GOT3 (cell line): ENCODE measurements around the gene RGPD8.

Source experiments
- DNase-seq: peaks from one replicate; lab custom pipeline; 2025; ENCODE audit warnings: mixed read lengths; lab: John Stamatoyannopoulos, UW

RGPD8 gene

DNA sequence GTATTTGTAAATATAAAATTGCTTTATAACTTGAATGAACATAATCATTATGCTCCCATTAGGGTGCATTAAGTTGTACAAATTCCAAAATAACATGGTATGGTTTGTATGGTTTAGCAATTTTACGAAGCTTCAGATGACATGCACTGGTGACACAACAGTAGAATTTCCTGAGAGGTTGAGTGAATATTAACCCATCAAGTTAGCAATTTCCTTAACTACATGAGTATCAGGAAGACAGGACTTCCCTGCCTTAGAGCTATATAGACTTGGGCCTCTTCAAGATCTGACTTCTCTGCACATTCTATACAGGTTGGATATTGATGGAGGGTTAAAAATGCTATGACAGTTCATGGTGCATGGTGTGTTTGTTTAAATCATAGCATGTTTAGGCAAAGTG is 97.8 kb downstream of the RGPD8 start:
- DNase-seq = no peak

DNA sequence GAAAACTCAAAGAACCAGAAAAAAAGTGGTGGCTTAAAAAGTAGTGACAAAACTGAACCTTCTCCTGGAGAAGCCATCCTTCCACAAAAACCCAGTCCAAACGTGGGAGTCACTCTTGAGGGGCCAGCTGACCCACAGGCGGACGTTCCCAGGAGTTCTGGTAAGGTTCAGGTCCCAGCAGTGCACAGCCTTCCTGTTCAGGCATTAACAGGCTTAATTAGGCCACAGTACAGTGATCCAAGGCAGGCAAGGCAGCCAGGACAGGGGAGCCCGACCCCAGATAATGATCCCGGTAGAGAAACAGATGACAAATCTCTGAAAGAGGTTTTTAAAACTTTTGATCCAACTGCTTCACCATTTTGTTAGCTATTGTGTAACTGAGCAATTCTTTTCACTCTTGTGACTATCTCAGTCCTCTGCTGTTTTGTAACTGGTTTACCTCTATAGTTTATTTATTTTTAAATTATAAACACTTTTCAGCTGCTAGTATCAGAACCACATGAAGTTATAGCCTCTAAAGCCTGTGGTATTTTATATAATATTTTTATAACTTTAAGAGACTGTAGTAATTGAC is 101.2 kb downstream of the RGPD8 start:
- no peak for DNase-seq

DNA sequence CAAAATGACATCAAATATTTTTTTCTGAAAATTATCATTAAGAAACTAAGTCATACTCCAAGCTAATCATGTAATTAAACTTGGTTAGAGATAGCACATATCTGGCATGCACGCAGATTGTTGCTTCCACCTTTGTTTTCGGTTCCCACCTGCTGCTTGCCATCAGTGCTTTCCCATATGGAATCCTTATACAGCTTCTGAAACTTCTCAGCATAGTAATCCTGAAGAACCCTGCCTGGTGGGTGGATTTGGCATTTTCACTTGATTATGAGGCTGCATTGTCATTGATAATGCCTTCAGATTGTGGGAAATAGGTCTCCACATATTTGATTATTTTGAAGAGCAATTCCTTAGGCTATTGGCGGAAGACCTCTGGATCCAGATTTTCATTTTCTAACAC is 110.5 kb downstream of the RGPD8 start:
- DNase-seq = no peak

DNA sequence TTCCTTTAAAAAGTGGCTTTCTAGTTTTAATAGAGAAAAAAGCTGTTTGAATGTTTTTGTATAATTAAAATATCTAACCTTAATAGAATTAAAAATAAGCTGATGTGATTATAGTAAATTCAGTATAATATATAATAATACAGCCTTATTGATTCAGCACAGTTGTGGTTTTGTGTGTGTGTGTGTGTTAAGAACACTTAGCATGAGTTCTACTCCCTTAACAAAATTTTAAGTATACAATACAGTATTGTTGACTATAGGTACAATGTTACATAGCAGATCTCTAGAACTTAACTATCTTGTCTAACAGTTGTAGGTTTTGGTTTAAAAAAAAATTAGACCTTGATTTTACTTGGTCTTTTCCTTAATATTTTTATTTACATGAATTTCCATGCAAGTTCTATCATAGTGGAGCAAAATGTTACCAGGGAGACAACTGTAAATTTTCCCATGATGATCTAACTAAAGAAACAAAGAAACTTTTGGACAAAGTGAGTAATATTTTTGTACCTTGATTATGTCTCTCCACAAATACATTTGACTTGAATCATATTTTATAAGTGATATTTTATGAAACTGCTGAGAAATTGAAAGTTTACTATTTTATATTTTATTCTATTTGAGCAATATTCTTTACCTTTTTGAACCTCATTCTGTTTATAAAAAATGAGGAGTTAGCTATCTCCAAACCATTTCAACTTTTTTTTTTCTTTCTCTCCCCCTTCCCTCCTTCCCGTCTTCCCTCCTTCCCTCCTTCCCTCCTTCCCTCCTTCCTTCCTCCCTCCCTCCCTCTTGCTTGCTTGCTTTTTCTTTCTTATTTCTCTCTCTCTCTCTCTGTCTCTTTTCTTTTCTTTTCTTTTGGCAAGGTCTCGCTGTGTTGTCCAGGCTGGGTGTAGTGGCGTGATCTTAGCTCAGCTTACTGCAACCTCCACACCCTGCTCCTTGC is 111.8 kb downstream of the RGPD8 start:
- DNase-seq = no peak
